GM21529 (cell line): ENCODE measurements around the gene UGT1A6.

Experiments
- ATAC-seq: cut with Tn5 transposase; IDR thresholded peaks from one replicate; pipeline ENCODE4 v1.9.1; 2021; ENCODE audit not compliant: unreplicated experiment

Gene UGT1A6

DNA sequence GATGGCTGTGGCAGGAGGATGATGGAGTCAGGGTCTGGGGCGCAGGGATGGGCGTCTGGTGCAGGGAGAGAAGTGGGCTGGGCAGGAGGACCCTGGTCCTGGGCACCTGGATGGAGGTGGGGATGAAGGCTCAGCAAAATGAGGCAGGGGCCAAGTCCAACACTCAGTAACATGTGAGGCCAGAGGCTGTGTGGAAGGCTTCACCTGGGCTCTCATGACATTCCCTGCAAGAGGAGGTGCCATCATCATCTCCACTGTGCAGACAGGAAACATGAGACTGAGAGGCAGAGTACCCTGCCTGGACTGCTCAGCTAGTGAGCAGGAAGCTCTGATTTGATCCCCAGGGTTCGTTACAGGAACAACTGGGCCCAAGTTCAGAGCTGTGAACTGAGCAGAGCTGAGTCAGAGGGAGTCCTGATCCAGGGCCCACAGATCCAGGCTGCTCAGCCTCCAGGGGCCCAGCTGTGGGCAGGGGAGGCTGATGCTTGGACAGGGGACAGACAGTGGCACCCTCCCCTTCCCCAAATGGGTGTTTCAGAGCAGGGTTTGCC lies 124.7 kb downstream of the UGT1A6 start:
- no peak for ATAC-seq

DNA sequence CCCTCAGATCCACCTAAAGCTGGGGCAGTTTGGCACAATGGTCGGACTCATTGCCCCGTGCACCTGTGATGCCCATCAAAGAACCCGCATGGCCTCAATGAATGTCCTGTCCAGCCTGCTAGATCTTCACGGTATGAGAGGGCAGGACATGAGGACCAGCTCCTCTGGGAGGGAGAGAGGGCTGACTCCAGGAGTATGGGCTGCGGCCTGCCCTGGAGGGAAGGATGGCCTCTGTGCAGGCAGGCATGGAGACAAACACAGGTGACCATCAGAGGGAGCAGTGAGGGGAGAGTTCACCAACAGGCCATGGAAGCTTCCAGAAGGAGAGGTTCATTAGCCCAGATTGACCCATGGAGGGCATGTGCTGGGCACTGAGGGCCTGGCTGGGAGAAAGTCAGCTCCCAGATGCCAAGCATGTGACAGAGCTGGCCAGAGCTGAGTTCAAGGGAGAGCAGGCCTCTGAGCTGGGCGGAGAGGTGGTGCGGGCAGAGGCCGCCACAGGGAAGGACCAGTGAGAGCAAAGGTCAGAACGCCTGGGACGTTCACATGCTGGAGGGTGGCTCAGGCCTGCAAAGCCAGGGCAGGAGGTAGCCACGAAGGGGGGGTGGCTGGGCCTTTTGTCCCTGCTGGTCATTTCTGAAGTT lies 125.4 kb downstream of the UGT1A6 start:
- ATAC-seq: no peak

DNA sequence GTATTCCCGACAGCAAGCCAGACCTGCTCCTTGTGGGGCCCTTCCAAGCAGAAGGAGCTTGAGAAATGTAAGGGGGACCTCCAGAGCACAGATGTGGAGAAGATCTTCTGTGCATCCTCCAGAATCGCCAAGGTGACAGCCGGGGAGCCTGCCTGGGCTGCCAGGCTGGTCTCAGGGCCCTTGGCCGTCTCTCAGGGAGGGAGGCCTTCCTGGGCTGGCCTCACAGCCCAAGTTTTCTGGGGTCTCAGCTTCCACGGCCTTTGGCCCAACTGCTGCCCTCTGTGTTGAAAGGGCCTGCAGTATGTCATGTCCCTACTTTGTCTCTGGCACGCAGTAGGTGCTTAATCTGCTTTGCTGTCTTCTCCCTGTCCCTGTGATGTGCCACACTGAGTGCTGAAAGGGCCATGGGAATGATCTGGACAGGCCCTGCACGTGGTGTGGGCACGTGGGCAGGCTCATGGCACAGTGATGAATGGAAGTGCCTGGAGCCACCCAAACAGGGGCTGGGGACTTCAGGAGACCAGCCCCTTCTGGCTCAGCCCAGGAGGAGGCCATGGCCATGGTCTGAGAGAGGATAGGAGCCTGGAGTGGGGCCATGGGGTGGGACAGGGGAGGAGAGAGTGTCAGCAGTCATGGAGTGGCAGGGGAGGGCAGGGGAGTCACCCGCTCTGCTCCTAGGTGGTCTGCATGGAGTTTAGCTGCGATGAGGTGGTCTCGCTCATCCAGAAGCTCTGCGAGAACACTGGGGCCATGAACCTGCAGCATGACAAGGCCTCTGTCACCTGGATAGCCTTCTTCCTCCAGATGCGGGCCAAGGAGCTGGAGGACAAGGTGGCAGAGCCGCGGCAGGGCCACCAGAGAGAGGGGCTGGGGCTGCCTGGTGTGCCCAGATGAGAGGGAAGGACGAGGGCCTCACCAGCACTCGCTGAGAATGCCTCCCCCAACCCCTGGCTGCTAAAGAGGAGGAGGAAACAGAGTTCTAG lies 126.2 kb downstream of the UGT1A6 start:
- ATAC-seq: no peak

DNA sequence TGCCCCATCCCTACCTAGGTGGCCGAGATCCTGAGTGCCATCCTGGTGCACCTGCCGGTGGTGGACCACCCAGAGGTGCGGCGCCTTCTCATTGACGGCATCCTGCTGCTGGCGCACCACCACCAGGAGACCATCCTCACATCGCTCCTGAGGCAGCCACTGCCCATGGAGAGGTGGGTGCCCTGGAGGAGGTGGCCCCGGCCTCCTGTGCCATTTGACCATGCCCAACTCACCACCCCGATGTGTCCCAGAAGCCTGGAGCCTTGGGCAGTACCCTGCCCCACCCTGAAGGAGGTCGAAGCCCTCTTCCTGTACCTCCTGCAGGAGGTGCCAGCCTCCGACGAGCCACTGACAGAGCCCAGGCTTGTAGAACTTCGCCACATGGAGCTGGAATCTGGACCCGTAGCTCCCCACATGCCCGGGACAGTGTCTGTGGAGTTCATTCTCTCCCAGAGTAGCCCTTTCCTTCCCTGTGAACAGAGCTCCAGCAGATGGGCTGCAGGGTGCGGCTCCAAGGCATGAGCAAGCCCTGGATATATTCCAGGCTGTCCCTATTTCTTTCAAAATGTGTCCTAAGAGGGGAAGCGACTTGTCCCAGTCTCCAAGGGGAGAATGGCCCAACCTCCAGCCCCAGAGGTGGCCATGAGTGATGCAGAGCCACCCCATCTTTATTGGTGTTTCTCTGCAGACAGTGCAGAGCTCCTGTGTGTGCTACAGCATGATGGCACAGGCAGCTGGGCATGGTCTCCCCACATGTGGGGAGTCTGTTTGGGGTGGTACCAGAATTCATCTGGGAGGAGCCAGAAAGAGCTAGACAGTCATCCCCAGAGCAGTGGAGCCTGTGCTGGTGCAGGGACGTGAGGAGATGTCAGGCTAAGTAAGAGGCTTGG lies 127.4 kb downstream of the UGT1A6 start:
- ATAC-seq: no peak

- ATAC-seq: no peak
These were observed 128.1 kb downstream of the UGT1A6 start for GRCh38 chr2:233820774-233821105.

GRCh38 chr2:233821196-233821595 lies 128.5 kb downstream of the UGT1A6 start:
- no peak for ATAC-seq

DNA sequence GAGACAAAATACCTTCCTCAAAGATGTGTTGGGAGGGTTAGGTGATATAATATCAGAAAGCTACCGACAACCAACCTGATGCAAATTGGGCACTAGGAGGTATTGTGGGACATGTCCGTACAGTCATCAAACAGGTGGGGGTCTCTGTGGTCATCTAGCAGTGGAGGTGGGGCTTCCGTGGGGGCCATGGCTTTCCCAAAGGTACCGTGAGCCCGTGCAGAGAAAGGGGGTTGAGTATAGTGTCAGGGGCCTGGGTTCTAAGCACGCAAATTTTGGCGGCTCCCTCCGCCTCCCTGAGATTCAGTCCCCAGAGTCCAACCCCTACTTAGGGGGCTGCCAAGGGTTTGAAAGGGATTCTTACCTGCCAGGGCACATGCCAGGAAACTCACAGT lies 129.0 kb downstream of the UGT1A6 start:
- no peak for ATAC-seq

DNA sequence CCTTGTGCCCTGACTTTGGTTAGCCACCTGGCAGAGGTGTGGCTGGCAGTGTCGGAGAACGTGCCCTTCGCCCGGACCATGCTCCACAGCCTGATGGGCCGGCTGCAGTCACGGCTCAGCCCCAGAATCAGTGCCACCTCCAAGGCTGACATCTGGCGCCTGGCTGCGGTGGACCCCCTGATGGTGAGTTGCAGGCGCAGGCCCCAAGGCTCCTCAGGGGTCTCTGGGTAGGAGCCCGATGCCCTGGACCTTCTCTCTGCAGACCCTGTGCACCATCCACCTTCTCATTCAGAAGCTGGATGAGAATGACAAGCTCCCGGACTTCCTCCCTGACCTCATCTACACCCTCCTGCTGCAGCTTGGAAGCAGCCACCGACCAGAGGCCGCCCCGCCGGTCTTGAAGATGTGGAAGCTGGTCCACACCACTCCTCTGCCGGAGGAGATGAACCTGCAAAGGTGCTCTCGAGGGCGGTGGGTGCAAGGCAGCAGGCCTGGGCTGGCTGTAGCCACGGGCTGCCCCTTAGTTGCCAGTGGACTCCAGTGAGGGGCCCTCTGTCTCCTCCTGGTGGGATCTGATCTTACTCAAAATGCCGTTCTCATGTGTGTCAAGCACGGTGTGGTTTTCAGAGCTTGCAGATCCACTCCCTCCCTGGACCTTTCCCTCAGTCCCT lies 129.5 kb downstream of the UGT1A6 start:
- no peak for ATAC-seq
